HEK293 (cell line): ENCODE results near the gene RILPL2.

Experiments used
- BCL6B ChIP-seq: fragments of 450-650 bp; formaldehyde crosslinking; IDR thresholded peaks from 2 replicates; pipeline ENCODE4 v1.5.1; 2017; ENCODE audit warnings: missing biosample characterization, missing genetic modification characterization
- FEZF1 ChIP-seq: fragments of 450-650 bp; formaldehyde crosslinking; IDR thresholded peaks from 2 replicates; pipeline ENCODE4 v1.5.1; 2016; ENCODE audit warnings: missing biosample characterization, missing genetic modification characterization
- GLI2 ChIP-seq: fragments of 450-650 bp; formaldehyde crosslinking; IDR thresholded peaks from 2 replicates; pipeline ENCODE4; 2017; ENCODE audit warnings: missing biosample characterization, missing genetic modification characterization, low read depth, borderline replicate concordance
- GLIS1 ChIP-seq: fragments of 450-650 bp; formaldehyde crosslinking; IDR thresholded peaks from 2 replicates; pipeline ENCODE4 v1.5.1; 2016; ENCODE audit warnings: missing biosample characterization, missing genetic modification characterization
- KLF8 ChIP-seq: fragments of 450-650 bp; formaldehyde crosslinking; IDR thresholded peaks from 2 replicates; pipeline ENCODE4 v1.5.1; 2016; ENCODE audit warnings: missing biosample characterization, missing genetic modification characterization
- PRDM4 ChIP-seq: fragments of 450-650 bp; formaldehyde crosslinking; IDR thresholded peaks from 2 replicates; pipeline ENCODE4 v1.5.1; 2017; ENCODE audit warnings: missing biosample characterization, missing genetic modification characterization
- SP2 ChIP-seq: fragments of 450-650 bp; formaldehyde crosslinking; IDR thresholded peaks from 2 replicates; pipeline ENCODE4 v1.5.1; 2016; ENCODE audit warnings: missing biosample characterization, missing genetic modification characterization
- TCF7L2 ChIP-seq: IDR thresholded peaks from 2 replicates; pipeline ENCODE4 v1.6.1; 2011; ENCODE audit warnings: low read depth, mild to moderate bottlenecking, inconsistent platforms, low read length, moderate library complexity, borderline replicate concordance
- ZEB2 ChIP-seq: fragments of 450-650 bp; formaldehyde crosslinking; IDR thresholded peaks from 2 replicates; pipeline ENCODE4 v1.5.1; 2016; ENCODE audit warnings: missing biosample characterization, missing genetic modification characterization
- ZFP69B ChIP-seq: fragments of 450-650 bp; formaldehyde crosslinking; IDR thresholded peaks from 2 replicates; pipeline ENCODE4 v1.5.1; 2016; ENCODE audit warnings: missing biosample characterization, missing genetic modification characterization
- ZNF10 ChIP-seq: fragments of 450-650 bp; formaldehyde crosslinking; IDR thresholded peaks from 2 replicates; pipeline ENCODE4 v1.5.1; 2017; ENCODE audit warnings: missing biosample characterization, missing genetic modification characterization
- ZNF174 ChIP-seq: fragments of 450-650 bp; formaldehyde crosslinking; IDR thresholded peaks from 2 replicates; pipeline ENCODE4 v1.5.0; 2017; ENCODE audit warnings: missing biosample characterization, mild to moderate bottlenecking, missing genetic modification characterization
- ZNF175 ChIP-seq: fragments of 450-650 bp; formaldehyde crosslinking; IDR thresholded peaks from 2 replicates; pipeline ENCODE4 v1.5.1; 2016; ENCODE audit warnings: missing biosample characterization, missing genetic modification characterization
- ZNF2 ChIP-seq: fragments of 450-650 bp; formaldehyde crosslinking; IDR thresholded peaks from 2 replicates; pipeline ENCODE4 v1.5.1; 2016; ENCODE audit warnings: missing biosample characterization, missing genetic modification characterization
- ZNF335 ChIP-seq: fragments of 450-650 bp; formaldehyde crosslinking; conservative IDR thresholded peaks from 2 replicates; pipeline ENCODE4 v1.5.1; 2016; ENCODE audit warnings: missing biosample characterization, missing genetic modification characterization
- ZNF362 ChIP-seq: fragments of 450-650 bp; formaldehyde crosslinking; IDR thresholded peaks from 2 replicates; pipeline ENCODE4 v1.5.1; 2016; ENCODE audit warnings: missing biosample characterization, missing genetic modification characterization
- ZNF37A ChIP-seq: fragments of 450-650 bp; IDR thresholded peaks from 2 replicates; pipeline ENCODE4 v1.5.1; 2018; ENCODE audit warnings: missing biosample characterization, missing genetic modification characterization
- ZNF423 ChIP-seq: fragments of 450-650 bp; formaldehyde crosslinking; IDR thresholded peaks from 2 replicates; pipeline ENCODE4 v1.5.1; 2016; ENCODE audit warnings: missing biosample characterization, missing genetic modification characterization
- ZNF544 ChIP-seq: fragments of 450-650 bp; formaldehyde crosslinking; IDR thresholded peaks from 2 replicates; pipeline ENCODE4 v1.5.0; 2017; ENCODE audit warnings: missing biosample characterization, missing genetic modification characterization
- ZNF560 ChIP-seq: fragments of 450-650 bp; formaldehyde crosslinking; IDR thresholded peaks from 2 replicates; pipeline ENCODE4 v1.5.1; 2017; ENCODE audit warnings: missing biosample characterization, missing genetic modification characterization, borderline replicate concordance
- ZNF561 ChIP-seq: fragments of 450-650 bp; IDR thresholded peaks from 2 replicates; pipeline ENCODE4 v1.5.1; 2018; ENCODE audit warnings: missing biosample characterization, missing genetic modification characterization, borderline replicate concordance
- ZNF660 ChIP-seq: fragments of 450-650 bp; IDR thresholded peaks from 2 replicates; pipeline ENCODE4 v1.5.1; 2018; ENCODE audit warnings: missing biosample characterization, mild to moderate bottlenecking, missing genetic modification characterization
- ZNF677 ChIP-seq: fragments of 450-650 bp; IDR thresholded peaks from 2 replicates; pipeline ENCODE4 v1.5.0; 2018; ENCODE audit warnings: missing biosample characterization, mild to moderate bottlenecking, missing genetic modification characterization, moderate library complexity
- ZNF692 ChIP-seq: fragments of 450-650 bp; formaldehyde crosslinking; IDR thresholded peaks from 2 replicates; pipeline ENCODE4 v1.5.1; 2016; ENCODE audit warnings: missing biosample characterization, missing genetic modification characterization
- ZNF837 ChIP-seq: fragments of 450-650 bp; formaldehyde crosslinking; IDR thresholded peaks from 2 replicates; pipeline ENCODE4 v1.5.1; 2016; ENCODE audit warnings: missing biosample characterization, missing genetic modification characterization
- TF ChIP-seq, protein P1 (sequence below): fragments of 450-650 bp; formaldehyde crosslinking; IDR thresholded peaks from 2 replicates; pipeline ENCODE4 v1.5.1; 2016; ENCODE audit warnings: missing biosample characterization, missing genetic modification characterization
- TF ChIP-seq, protein P2 (sequence below): fragments of 450-650 bp; formaldehyde crosslinking; IDR thresholded peaks from 2 replicates; pipeline ENCODE4 v1.5.1; 2016; ENCODE audit warnings: missing biosample characterization, missing genetic modification characterization
- TF ChIP-seq, protein P3 (sequence below): fragments of 450-650 bp; formaldehyde crosslinking; IDR thresholded peaks from 2 replicates; pipeline ENCODE4 v1.5.1; 2016; ENCODE audit warnings: missing biosample characterization, missing genetic modification characterization

Gene RILPL2

DNA sequence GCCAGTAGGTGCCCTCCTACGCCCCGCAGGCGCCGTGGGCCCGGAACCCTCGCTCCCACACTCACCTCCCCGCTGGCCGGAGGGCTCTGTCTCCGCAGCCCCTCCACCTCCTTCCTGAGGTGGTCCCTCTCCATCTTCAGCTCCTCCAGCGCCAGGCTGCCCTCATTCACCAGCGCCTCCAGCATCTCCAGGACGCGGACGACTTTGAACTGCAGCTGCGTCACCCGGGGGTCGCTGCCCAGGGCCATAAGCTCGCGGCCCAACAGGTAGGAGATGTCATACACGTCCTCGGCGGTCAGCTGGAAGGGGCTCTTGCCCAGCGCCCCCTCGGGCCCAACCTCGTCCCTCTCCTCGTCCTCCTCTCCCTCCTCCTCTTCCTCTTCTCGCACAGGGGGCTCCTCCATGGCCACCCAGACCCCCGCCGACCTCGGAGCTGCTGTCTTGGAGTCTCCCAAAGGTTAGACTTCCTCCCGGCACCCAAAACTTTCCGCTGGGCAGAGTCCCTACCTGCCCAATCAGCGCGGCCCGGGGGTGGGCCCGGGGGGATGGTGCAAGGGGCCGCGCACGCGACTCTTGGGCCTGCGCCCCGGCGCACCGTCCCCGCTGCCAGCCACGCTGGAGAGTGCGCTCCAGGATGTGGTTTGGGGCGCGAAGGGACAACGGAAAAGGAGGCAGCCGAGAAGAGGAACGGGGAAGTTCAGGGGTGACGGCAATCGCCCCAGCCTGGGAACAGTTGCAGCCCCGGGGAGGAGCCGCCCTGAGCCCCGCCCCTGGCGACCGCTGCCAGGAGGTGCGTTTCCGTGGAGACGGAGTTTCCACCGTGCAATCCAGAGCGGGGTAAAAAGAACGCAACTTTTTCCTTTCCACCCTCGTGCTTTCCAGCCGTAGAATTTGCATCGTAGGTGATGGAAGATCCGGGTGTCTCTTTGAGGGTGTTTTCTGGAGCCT is at the start of gene RILPL2 (continued):
- TF ChIP-seq PRDM4 (tag by site-specific recombination): no peak
- no peak for TF ChIP-seq ZNF677 (tag by site-specific recombination)
- no peak for TF ChIP-seq ZNF175 (tag by site-specific recombination)
- no peak for TF ChIP-seq ZNF37A (tag by site-specific recombination)
- TF ChIP-seq ZNF692 (tag by site-specific recombination): peak; percentile 95
- TF ChIP-seq, protein P1, sequence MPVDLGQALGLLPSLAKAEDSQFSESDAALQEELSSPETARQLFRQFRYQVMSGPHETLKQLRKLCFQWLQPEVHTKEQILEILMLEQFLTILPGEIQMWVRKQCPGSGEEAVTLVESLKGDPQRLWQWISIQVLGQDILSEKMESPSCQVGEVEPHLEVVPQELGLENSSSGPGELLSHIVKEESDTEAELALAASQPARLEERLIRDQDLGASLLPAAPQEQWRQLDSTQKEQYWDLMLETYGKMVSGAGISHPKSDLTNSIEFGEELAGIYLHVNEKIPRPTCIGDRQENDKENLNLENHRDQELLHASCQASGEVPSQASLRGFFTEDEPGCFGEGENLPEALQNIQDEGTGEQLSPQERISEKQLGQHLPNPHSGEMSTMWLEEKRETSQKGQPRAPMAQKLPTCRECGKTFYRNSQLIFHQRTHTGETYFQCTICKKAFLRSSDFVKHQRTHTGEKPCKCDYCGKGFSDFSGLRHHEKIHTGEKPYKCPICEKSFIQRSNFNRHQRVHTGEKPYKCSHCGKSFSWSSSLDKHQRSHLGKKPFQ: no peak
- peak; percentile 89 for TF ChIP-seq SP2
- no peak for TF ChIP-seq ZNF174 (tag by site-specific recombination)
- peak; percentile 80; the same call in 1 of the 2 replicates for TF ChIP-seq KLF8 (tag by site-specific recombination)
- peak; percentile 87 for TF ChIP-seq ZFP69B (tag by site-specific recombination)
- no peak for TF ChIP-seq GLI2 (tag by site-specific recombination)
- TF ChIP-seq ZNF423 (tag by site-specific recombination): peak; percentile 81; the same call in 1 of the 2 replicates
- TF ChIP-seq ZNF10 (tag by site-specific recombination): no peak
- TF ChIP-seq, protein P2, sequence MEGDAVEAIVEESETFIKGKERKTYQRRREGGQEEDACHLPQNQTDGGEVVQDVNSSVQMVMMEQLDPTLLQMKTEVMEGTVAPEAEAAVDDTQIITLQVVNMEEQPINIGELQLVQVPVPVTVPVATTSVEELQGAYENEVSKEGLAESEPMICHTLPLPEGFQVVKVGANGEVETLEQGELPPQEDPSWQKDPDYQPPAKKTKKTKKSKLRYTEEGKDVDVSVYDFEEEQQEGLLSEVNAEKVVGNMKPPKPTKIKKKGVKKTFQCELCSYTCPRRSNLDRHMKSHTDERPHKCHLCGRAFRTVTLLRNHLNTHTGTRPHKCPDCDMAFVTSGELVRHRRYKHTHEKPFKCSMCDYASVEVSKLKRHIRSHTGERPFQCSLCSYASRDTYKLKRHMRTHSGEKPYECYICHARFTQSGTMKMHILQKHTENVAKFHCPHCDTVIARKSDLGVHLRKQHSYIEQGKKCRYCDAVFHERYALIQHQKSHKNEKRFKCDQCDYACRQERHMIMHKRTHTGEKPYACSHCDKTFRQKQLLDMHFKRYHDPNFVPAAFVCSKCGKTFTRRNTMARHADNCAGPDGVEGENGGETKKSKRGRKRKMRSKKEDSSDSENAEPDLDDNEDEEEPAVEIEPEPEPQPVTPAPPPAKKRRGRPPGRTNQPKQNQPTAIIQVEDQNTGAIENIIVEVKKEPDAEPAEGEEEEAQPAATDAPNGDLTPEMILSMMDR: peak; percentile 60; the same call in 1 of the 2 replicates
- no peak for TF ChIP-seq ZNF560 (tag by site-specific recombination)
- TF ChIP-seq ZNF362 (tag by site-specific recombination): no peak
- 0 out of 2 replicates have a peak, but pooled peaks have one; percentile 42 for TF ChIP-seq ZNF2 (tag by site-specific recombination)
- no peak for TF ChIP-seq ZNF660 (tag by site-specific recombination)
- no peak for TF ChIP-seq TCF7L2
- peak; percentile 80 for TF ChIP-seq ZEB2 (tag by site-specific recombination)
- TF ChIP-seq, protein P3, sequence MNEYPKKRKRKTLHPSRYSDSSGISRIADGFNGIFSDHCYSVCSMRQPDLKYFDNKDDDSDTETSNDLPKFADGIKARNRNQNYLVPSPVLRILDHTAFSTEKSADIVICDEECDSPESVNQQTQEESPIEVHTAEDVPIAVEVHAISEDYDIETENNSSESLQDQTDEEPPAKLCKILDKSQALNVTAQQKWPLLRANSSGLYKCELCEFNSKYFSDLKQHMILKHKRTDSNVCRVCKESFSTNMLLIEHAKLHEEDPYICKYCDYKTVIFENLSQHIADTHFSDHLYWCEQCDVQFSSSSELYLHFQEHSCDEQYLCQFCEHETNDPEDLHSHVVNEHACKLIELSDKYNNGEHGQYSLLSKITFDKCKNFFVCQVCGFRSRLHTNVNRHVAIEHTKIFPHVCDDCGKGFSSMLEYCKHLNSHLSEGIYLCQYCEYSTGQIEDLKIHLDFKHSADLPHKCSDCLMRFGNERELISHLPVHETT (tag by site-specific recombination): no peak
- TF ChIP-seq GLIS1 (tag by site-specific recombination): no peak; the same call in 1 of the 2 replicates
- peak; percentile 84; the same call in 1 of the 2 replicates for TF ChIP-seq ZNF561
- TF ChIP-seq ZNF837 (tag by site-specific recombination): 0 out of 2 replicates have a peak, but pooled peaks have one; percentile 28
- peak; percentile 61 for TF ChIP-seq ZNF335 (tag by site-specific recombination)
- TF ChIP-seq BCL6B (tag by site-specific recombination): no peak
- TF ChIP-seq ZNF544 (tag by site-specific recombination): no peak
- no peak for TF ChIP-seq FEZF1 (tag by site-specific recombination)
